Endothelial cell (in vitro differentiated cells): ENCODE results near the gene NCAM1. TPM values are rescaled to one million over a fixed set of nuclear protein-coding genes. Genes with fewer than 3 reads are reported as not detected.

ENCODE experiments used
- DNase-seq: peaks from one replicate; pipeline ENCODE4 v3.0.0; 2021; ENCODE audit warnings: low spot score
- H3K27ac Mint-ChIP-seq: one replicate; pipeline ENCODE4 v1.8.0; 2021; ENCODE audit warnings: mixed read lengths, inconsistent platforms; ENCODE audit not compliant: unreplicated experiment
- H3K27me3 Mint-ChIP-seq: one replicate; pipeline ENCODE4 v1.8.0; 2021; ENCODE audit warnings: mild to moderate bottlenecking, moderate library complexity, mixed read lengths, inconsistent platforms; ENCODE audit not compliant: unreplicated experiment
- H3K36me3 Mint-ChIP-seq: one replicate; pipeline ENCODE4 v1.8.0; 2021; ENCODE audit warnings: mild to moderate bottlenecking, low read depth, mixed read lengths, inconsistent platforms; ENCODE audit not compliant: unreplicated experiment
- H3K4me1 Mint-ChIP-seq: one replicate; pipeline ENCODE4 v1.8.0; 2021; ENCODE audit warnings: mild to moderate bottlenecking, mixed read lengths, inconsistent platforms; ENCODE audit not compliant: unreplicated experiment
- H3K4me3 Mint-ChIP-seq: one replicate; pipeline ENCODE4 v1.8.0; 2021; ENCODE audit warnings: mild to moderate bottlenecking, mixed read lengths, inconsistent platforms; ENCODE audit not compliant: unreplicated experiment
- H3K9me3 Mint-ChIP-seq: one replicate; pipeline ENCODE4 v1.8.0; 2021; ENCODE audit warnings: mixed read lengths, inconsistent platforms; ENCODE audit not compliant: unreplicated experiment
- CTCF ChIP-seq: fragments of 200-600 bp; sonication (generic); IDR thresholded peaks from one replicate; pipeline ENCODE4 v1.5.0; 2021; ENCODE audit warnings: antibody characterized with exemption; ENCODE audit not compliant: unreplicated experiment
- total RNA-seq: library from RNA; stranded (reverse); fragmentation: NEBNext Ultra II Directional; extraction: Animal tissue kit (Norgen Biotek cat#: 25700); gene quantifications from one replicate; pipeline ENCODE4 v1.2.1, GENCODE V29; 2021; ENCODE audit not compliant: unreplicated experiment

NCAM1 gene
- total RNA-seq, 1 donor from 2014 or later, result 21.9 TPM

GRCh38 chr11:113178381-113179070 lies 217.3 kb downstream of the NCAM1 start:
- TF ChIP-seq CTCF, result no peak
- no peak overlapping the region for H3K27ac Mint-ChIP-seq
- no peaks in the 10 kb centered on the region for H3K9me3 Mint-ChIP-seq
- no peak overlapping the region for H3K4me3 Mint-ChIP-seq
- H3K27me3 Mint-ChIP-seq, result peaks cover 4% of the 10 kb centered on the region
- H3K4me1 Mint-ChIP-seq, result no peaks in the 10 kb centered on the region
- H3K36me3 Mint-ChIP-seq, result no peaks in the 10 kb centered on the region
- no peak for DNase-seq

GRCh38 chr11:113179181-113179704 lies 218.0 kb downstream of the NCAM1 start:
- Mint-ChIP-seq H3K4me1 (no peaks in the 10 kb centered on the region), H3K36me3 (no peaks in the 10 kb centered on the region), H3K9me3 (no peaks in the 10 kb centered on the region), H3K4me3 (no peak overlapping the region), H3K27me3 (peaks cover 4% of the 10 kb centered on the region), H3K27ac (no peak overlapping the region)
- TF ChIP-seq CTCF, result no peak
- DNase-seq, result no peak

- Mint-ChIP-seq H3K36me3 (no peaks in the 10 kb centered on the region), H3K4me1 (no peaks in the 10 kb centered on the region), H3K27ac (no peak overlapping the region), H3K27me3 (peaks cover 4% of the 10 kb centered on the region), H3K9me3 (no peaks in the 10 kb centered on the region), H3K4me3 (no peak overlapping the region)
- TF ChIP-seq CTCF, result no peak
- no peak for DNase-seq
These were observed 219.9 kb downstream of the NCAM1 start for GRCh38 chr11:113181094-113181493.

GRCh38 chr11:113182288-113182687 lies 221.1 kb downstream of the NCAM1 start:
- H3K4me1 Mint-ChIP-seq, result no peaks in the 10 kb centered on the region
- H3K27me3 Mint-ChIP-seq, result peaks cover 4% of the 10 kb centered on the region
- H3K4me3 Mint-ChIP-seq, result no peak overlapping the region
- no peak for DNase-seq
- H3K9me3 Mint-ChIP-seq, result no peaks in the 10 kb centered on the region
- no peak for TF ChIP-seq CTCF
- no peaks in the 10 kb centered on the region for H3K36me3 Mint-ChIP-seq
- no peak overlapping the region for H3K27ac Mint-ChIP-seq

GRCh38 chr11:113184498-113184897 lies 223.3 kb downstream of the NCAM1 start:
- Mint-ChIP-seq H3K4me3 (no peak overlapping the region), H3K27me3 (peaks cover 3% of the 10 kb centered on the region), H3K36me3 (no peaks in the 10 kb centered on the region), H3K27ac (no peak overlapping the region), H3K9me3 (no peaks in the 10 kb centered on the region), H3K4me1 (no peaks in the 10 kb centered on the region)
- no peak for TF ChIP-seq CTCF
- no peak for DNase-seq
